Measurements from ENCODE around the gene VAV3. TPM values are rescaled to one million over a fixed set of nuclear protein-coding genes. Genes with fewer than 3 reads are reported as not detected.
"Not testable (repeated sequence)": the region's sequence is repeated elsewhere in the genome, so short reads cannot be mapped to it uniquely, and the experiment has no call there.

VAV3 gene
- total RNA-seq, 1 donor from 2014 or later: 39.3 TPM

- no peak for DNase-seq
These were observed 70.4 kb downstream of the VAV3 start for GRCh38 chr1:107894605-107895004.

DNA sequence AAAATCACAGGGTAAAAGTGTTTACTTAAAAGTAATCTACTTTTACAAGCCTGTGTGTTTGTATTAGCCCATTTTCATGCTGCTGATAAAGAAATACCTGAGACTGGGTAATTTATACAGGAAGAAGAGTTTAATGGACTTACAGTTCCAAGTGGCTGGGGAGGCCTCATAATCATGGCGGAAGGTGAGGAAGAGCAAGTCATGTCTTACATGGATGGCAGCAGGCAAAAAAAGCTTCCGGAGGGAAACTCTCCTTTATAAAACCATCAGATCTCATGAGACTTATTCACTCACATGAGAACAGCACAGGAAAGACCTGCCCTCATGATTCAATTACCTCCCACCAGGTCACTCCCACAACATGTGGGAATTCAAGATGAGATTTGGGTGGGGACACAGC is 71.6 kb downstream of the VAV3 start:
- not testable (repeated sequence) for DNase-seq

- no peak for DNase-seq
These were observed 75.5 kb downstream of the VAV3 start for GRCh38 chr1:107889524-107889923.

GRCh38 chr1:107883562-107883961 is 81.4 kb downstream of the VAV3 start:
- DNase-seq: no peak

GRCh38 chr1:107879927-107880326 is 85.1 kb downstream of the VAV3 start:
- DNase-seq: no peak

DNA sequence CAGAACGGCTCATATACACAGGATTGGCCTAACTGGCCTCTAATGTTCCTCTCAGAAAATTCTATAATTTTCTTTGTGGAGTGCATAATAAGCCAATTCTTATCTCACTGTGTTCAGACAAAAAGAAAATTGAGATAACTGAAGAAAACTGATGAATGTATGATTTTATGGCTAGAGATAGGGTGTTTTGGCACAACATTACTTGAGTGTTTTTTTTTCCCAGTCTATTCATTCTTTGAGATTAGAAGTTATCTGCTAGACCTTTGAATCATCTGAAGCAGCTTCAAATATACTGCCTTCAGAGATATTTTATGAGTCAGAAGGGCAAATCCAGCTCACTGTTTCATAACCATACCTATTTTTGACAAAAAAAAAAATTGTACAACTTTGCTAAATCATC is 85.6 kb downstream of the VAV3 start:
- no peak for DNase-seq

DNA sequence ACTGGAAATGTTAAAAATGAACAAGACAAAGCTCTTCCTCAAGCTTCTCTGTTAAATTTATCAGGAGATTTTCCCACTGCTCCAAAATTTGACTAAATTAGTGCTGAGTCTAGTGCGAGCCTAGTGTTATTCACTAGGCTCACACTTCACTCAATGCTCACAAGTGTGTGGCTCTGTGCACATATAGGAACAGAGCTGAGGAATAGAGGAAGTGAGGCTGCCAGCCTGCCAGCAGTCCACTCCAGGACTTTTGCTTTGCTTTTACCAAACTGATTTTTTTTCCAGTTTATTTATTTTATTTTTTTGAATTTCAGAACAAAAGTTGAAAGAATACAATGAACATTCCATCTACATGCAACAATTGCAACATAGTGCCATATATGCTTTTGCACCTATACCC is 87.2 kb downstream of the VAV3 start:
- no peak for DNase-seq

DNA sequence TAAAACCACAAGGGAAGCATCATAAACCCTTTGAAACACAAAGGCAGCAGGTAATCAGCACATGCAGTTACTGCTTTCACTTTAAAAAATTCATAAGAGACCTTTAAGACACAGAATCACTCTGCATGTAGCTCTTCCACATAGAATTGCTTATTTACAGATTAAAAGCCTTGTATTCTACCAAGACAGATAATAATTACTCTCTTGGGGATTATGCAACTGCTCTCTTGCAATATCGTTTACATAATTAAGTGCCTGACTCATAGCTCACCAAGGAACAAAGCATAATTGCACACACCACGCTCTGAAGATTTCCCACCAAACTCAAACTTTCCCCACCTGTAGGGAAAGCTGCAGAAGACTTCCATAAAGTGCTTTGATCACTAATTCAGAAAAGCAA is 87.9 kb downstream of the VAV3 start:
- DNase-seq: peak; percentile 18

DNA sequence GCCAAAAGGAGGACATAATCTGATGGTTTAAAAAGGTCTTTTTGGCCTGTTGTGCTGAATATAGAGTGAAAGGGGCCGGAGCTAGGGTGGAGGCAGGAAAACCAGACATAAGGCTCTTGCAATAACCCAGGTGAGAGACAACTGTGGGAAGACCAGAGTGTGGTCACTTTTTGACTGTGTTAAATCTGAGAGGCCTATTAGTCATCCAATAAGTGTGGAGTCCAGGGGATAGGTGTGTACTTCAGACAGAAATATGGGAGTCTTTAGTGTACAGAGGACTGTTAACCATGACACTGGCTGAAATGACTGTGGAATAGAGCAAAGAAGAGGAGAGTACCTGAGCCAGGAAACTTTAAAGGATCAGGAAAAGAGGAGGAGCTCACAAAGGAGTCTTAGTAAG is 89.3 kb downstream of the VAV3 start:
- no peak for DNase-seq

DNA sequence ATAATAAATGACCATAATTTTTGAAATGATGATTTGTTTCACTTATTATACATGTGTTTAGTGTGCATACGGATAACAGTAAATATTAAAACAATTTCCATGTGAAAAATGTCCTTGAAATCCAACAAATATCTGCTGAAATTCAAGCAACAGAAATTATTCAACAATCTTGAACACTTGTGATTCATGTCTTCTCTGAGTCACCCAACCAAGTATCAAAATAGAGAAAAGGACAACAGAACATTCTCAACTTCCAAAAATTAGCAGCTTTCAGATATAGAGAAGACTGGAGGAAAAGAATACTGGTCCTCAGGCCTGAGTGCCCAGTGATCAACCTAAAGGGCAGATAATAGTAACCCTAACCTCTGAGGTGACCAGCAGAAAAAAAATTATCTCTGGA is 90.8 kb downstream of the VAV3 start:
- DNase-seq: no peak

DNA sequence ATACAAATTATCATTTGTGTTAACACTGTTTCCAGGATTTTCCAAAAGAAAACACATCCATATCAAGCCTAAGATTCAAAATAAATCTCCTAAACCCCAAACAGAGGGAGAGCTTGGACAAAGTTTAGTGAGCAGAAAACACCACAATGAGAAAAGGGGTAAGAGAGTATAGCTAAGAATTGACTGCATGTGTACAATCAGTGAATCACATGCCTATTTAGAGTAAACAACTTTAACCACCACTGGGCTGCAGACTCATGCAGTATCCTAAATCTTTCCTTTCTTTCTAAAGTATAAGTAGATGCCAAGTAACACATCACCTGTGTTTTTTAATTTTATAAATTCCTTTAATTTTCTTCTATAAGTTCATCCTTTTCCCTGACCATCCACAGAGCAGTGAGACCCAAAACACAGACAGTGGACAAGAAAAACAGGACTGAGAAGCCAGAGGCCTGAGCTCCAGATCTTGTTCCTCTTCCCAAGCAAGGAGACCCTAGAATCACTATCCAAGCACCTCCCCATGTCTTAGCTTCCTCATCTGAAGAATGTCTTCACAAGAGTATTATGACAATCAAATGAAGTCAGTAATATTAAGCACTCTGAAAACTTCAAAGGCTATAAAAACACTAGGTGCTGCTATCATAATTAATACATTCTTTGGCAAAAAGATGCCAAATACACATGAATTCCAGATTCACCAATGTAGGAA is 93.1 kb downstream of the VAV3 start:
- no peak for DNase-seq

DNA sequence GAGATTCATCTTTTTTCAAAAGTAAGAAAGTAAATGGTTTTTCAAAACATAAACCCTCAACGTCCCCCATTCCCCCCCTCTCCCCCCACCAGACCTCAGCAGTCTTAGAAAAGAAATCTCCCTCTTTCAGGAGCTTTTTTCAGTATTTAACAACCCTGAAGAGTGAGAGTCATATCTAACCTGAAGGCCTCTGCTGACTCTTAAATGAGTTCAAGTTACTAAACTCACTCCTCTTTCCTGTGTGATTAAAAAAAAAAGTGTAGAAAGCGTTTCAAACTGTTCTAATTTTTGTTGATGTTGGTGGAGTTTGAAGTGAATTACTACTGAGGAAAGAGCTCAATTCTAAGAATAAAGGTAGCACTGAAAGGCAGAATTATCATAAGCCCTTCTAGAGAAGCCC is 93.7 kb downstream of the VAV3 start:
- no peak for DNase-seq

GRCh38 chr1:107870696-107871095 is 94.3 kb downstream of the VAV3 start:
- DNase-seq: peak; percentile 76

DNA sequence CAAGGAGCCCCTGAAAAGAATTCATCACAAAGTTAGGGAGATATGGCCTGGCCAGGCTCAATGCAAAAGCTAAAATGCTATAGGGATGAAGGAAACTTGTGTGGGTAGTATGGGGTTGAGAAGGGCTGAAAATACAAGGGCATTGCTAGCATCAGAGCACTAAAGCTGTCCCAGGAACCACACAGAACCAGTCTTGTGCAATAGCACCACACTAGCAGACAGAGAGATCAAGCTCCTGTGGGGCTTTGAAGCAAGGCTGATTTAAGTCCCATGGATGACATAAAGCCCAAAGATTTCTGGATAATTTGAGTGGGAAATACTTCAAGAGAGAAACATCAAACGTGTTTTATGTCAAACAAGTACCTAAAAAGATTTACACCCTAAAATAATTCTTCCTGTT is 97.1 kb downstream of the VAV3 start:
- no peak for DNase-seq

- no peak for DNase-seq
These were observed 97.6 kb downstream of the VAV3 start for GRCh38 chr1:107867422-107867821.

DNA sequence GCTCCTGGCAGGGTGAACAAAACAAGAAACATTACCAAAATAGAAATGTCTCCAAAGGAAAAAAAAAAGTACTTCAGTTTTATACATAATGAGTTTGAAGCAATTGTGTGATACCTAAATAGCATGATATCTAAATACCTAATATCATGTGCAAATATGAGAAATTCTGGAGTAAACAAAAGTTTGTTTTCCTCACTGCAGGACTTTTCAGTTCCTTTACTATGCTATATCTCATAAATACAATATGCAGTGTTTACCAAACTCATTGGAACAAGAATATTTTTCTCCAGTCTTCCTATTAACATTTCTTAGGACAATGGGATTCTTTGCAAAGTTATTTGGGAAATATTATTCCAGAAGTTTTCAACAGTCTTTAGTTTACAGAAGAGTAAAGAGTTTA is 98.1 kb downstream of the VAV3 start:
- no peak for DNase-seq

- DNase-seq: no peak
These were observed 99.4 kb downstream of the VAV3 start for GRCh38 chr1:107865627-107866026.

- no peak for DNase-seq
These were observed 101.6 kb downstream of the VAV3 start for GRCh38 chr1:107863342-107863741.

- no peak for DNase-seq
These were observed 102.9 kb downstream of the VAV3 start for GRCh38 chr1:107862064-107862463.

GRCh38 chr1:107858323-107858722 is 106.7 kb downstream of the VAV3 start:
- DNase-seq: no peak

GRCh38 chr1:107851418-107851817 is 113.6 kb downstream of the VAV3 start:
- no peak for DNase-seq

DNA sequence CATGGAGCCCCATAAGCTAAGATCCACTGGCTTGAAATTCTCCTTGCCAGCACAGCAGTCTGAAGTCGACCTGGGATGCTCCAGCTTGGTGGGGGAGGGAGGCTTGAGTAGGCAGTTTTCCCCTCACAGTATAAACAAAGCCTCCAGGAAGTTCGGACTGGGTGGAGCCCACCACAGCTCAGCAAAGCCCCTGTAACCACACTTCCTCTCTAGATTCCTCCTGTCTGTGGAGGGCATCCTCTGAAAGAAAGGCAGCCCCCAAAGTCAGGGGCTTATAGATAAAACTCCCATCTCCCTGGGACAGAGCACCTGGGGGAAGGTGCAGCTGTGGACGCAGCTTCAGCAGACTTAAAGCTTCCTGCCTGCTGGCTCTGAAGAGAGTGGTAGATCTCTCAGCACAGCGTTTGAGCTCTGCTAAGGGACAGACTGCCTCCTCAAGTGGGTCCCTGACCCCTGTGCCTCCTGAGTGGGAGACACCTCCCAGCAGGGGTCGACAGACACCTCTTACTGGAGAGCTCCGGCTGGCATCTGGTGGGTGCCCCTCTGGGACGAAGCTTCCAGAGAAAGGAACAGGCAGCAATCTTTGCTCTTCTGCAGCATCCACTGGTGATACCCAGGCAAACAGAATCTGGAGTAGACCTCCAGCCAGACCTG is 120.3 kb downstream of the VAV3 start:
- not testable (repeated sequence) for DNase-seq

DNA sequence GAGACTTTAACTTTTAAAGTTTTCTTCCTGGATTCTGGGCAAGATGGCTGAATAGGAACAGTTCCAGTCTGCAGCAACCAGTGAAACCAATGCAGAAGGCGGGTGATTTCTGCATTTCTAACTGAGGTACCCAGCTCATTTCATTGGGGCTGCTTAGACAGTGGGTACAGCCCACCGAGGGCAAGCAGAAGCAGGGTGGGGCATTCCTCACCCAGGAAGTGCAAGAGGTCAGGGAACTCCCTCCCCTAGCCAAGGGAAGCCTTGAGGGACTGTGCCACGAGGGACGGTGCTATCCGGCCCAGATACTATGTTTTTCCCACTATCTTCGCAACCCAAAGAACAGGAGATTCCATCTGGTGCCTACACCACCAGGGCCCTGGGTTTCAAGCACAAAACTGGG is 121.0 kb downstream of the VAV3 start:
- no peak for DNase-seq

DNA sequence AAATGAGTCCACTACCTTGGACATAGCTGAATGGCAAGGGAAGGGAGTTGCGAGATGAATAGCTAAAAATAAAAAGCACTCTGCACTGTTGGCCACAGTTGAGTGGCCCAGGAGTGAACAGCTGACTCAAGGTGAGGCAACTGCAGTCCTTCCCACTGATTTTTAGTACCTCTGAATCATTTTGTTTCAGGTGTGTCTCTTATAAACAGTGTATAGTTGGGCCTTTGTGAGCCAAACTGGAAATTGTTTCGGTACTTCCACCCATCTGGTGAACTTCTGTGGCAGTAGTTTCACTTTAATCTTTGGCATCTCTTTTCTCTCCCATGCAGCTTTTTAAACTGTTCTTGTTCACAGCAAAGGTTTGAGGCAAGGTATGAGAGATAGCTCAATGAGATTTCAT is 122.7 kb downstream of the VAV3 start:
- DNase-seq: no peak

Measured in skin of body (tissue), 2 donors.